H1 (cell line): ENCODE results near the gene OLIG2. TPM values are rescaled to one million over a fixed set of nuclear protein-coding genes. Genes with fewer than 3 reads are reported as not detected.

Source experiments
- ATF3 ChIP-seq: IDR thresholded peaks from 2 replicates; pipeline ENCODE4 v1.6.1; 2011; ENCODE audit warnings: low read depth, mild to moderate bottlenecking, low read length; ENCODE audit not compliant: insufficient read depth
- CHD2 ChIP-seq: IDR thresholded peaks from 2 replicates; pipeline ENCODE4 v1.6.1; 2012; ENCODE audit warnings: low read length, improper control_type of control experiment
- EGR1 ChIP-seq: IDR thresholded peaks from 2 replicates; pipeline ENCODE4 v1.6.1; 2011; ENCODE audit warnings: low read depth, low read length, borderline replicate concordance
- KDM4A ChIP-seq: IDR thresholded peaks from one replicate; pipeline ENCODE4 v1.7.1; 2012; ENCODE audit warnings: low read depth, mild to moderate bottlenecking, moderate library complexity, low read length, inconsistent platforms; ENCODE audit not compliant: severe bottlenecking
- SRF ChIP-seq: IDR thresholded peaks from 2 replicates; pipeline ENCODE4 v1.6.1; 2011; ENCODE audit warnings: mild to moderate bottlenecking, low read depth, low read length, moderate library complexity
- polyA plus RNA-seq, 7 experiments: library from polyadenylated mRNA; depleted of rRNA in 3 of 7; stranded (reverse) in 5 of 7; unstranded in 2 of 7; fragments of >200 nt in 5 of 7; fragments of 200-250 nt in 2 of 7; gene quantifications; 1 replicate in 5 of 7; 2 replicates in 1 of 7; 4 replicates in 1 of 7; pipeline versions ENCODE4 v1.2.1 to v1.2.3, GENCODE V29; 2011 to 2013; ENCODE audit warnings: missing spikeins in 2 of 7, mixed read lengths in 2 of 7
- total RNA-seq: library from RNA; stranded (reverse); fragmentation: NEBNext Ultra II Directional; extraction: Animal tissue kit (Norgen Biotek cat#: 25700); gene quantifications from 2 replicates; pipeline ENCODE4 v1.2.1, GENCODE V29; 2021

The OLIG2 gene
- total and polyA plus RNA-seq, 2 of the 8 experiments (the other 6 are each of a cell fraction or from before 2014, with no cell fraction given), result 0.79 TPM; not detected in 1

GRCh38 chr21:33040215-33040614 lies 14.5 kb downstream of the OLIG2 start (continued):
- no peak for TF ChIP-seq CHD2
- no peak for TF ChIP-seq EGR1
- TF ChIP-seq SRF, result no peak
- TF ChIP-seq ATF3, result no peak
- no peak for TF ChIP-seq KDM4A
